DND-41 (cell line): ENCODE results near the gene HMG20B.

Experiments
- ATAC-seq: fragments of 200-7000 bp; cut with Tn5 transposase; 3 replicates; pipeline ENCODE4 v1.9.1; 2021; ENCODE audit warnings: low read depth; ENCODE audit not compliant: insufficient read depth
- DNase-seq: peaks from one replicate; pipeline ENCODE4 v3.0.0-alpha.2; 2020
- H2AFZ ChIP-seq: 2 replicates; pipeline ENCODE4 v1.6.0; 2012; ENCODE audit warnings: low read depth, low read length
- H3K27ac ChIP-seq: 2 replicates; pipeline ENCODE4 v1.5.1; 2012; ENCODE audit warnings: low read length, inconsistent platforms
- H3K27me3 ChIP-seq: fragments of 200-600 bp; sonication (generic); 2 replicates; pipeline ENCODE4 v1.6.0; 2012; ENCODE audit warnings: low read length, mild to moderate bottlenecking, inconsistent platforms; ENCODE audit not compliant: insufficient read depth, poor library complexity
- H3K36me3 ChIP-seq: 2 replicates; pipeline ENCODE4 v1.5.1; 2012; ENCODE audit warnings: low read length, inconsistent platforms; ENCODE audit not compliant: insufficient read depth
- H3K4me1 ChIP-seq: 2 replicates; pipeline ENCODE4 v1.5.1; 2012; ENCODE audit warnings: mild to moderate bottlenecking, low read length; ENCODE audit not compliant: insufficient read depth
- H3K4me2 ChIP-seq: 2 replicates; pipeline ENCODE4 v1.6.0; 2012; ENCODE audit warnings: mild to moderate bottlenecking, moderate library complexity, low read length, inconsistent platforms; ENCODE audit not compliant: insufficient read depth
- H3K4me3 ChIP-seq, 2 experiments: fragments of 200-600 bp in 1 of 2; shearing (Covaris generic) in 1 of 2; 2 replicates each; pipeline ENCODE4 v1.5.1; 2012 to 2016; ENCODE audit warnings: inconsistent platforms in 2 of 2, low read length in 2 of 2, mild to moderate bottlenecking in 2 of 2, low read depth in 1 of 2, moderate library complexity in 1 of 2
- H3K79me2 ChIP-seq: 2 replicates; pipeline ENCODE4 v1.6.0; 2012; ENCODE audit warnings: low read length, inconsistent platforms; ENCODE audit not compliant: insufficient read depth
- H3K9ac ChIP-seq: 2 replicates; pipeline ENCODE4 v1.6.0; 2012; ENCODE audit warnings: low read depth, mild to moderate bottlenecking, inconsistent platforms, low read length, moderate library complexity
- H3K9me3 ChIP-seq: 2 replicates; pipeline ENCODE4 v1.5.1; 2012; ENCODE audit warnings: low read length, moderate library complexity, mild to moderate bottlenecking, inconsistent platforms; ENCODE audit not compliant: insufficient read depth, severe bottlenecking
- H4K20me1 ChIP-seq: 2 replicates; pipeline ENCODE4 v1.6.0; 2012; ENCODE audit warnings: low read length; ENCODE audit not compliant: insufficient read depth
- EZH2 ChIP-seq: IDR thresholded peaks from 3 replicates; pipeline ENCODE4 v1.6.1; 2012; ENCODE audit warnings: borderline replicate concordance, low read depth, mild to moderate bottlenecking, moderate library complexity, low read length, inconsistent platforms; ENCODE audit not compliant: severe bottlenecking
- TF ChIP-seq, protein P1 (sequence below): IDR thresholded peaks from 2 replicates; pipeline ENCODE4 v1.5.1; 2012; ENCODE audit warnings: borderline replicate concordance, low read length, moderate library complexity, mild to moderate bottlenecking; ENCODE audit not compliant: poor library complexity, severe bottlenecking; ENCODE audit errors: extremely low read depth

HMG20B gene

DNA sequence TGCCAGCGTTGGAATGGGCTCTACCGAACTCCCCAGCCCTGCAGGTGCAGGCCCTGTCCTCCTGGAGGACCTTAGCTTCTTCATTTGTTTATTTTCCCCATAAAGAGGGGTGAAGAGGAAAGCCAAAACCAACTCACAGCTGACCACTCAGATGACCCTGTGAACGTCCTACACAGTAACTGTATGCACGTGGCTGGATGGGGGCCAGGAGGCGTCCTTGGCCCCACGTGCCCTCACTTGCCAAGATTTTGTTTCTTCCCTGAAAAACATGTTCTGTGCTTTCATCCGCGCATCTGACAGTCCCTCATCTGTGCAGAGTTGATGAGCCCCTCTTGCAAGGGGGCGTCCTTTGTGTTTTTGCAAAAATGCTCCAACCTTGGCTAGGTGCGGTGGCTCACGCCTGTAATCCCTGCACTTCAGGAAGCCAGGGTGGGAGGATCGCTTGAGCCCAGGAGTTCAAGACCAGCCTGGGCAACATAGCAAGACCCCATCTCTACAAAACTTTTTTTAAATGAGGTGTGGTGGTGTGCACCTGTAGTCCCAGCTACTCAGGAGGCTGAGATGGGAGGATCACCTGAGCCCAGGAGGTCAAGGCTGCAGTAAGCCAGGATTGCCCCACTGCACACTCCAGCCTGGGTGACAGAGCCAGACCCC, 39.1 kb upstream of the HMG20B start:
- no peak overlapping the region for H3K9ac ChIP-seq
- H3K27me3 ChIP-seq: no peaks in the 10 kb centered on the region
- H2AFZ ChIP-seq: no peak overlapping the region
- H3K4me3 ChIP-seq: no peak overlapping the region
- H3K4me2 ChIP-seq: no peak overlapping the region
- H3K4me1 ChIP-seq: no peaks in the 10 kb centered on the region
- no peak for TF ChIP-seq EZH2
- TF ChIP-seq, protein P1, sequence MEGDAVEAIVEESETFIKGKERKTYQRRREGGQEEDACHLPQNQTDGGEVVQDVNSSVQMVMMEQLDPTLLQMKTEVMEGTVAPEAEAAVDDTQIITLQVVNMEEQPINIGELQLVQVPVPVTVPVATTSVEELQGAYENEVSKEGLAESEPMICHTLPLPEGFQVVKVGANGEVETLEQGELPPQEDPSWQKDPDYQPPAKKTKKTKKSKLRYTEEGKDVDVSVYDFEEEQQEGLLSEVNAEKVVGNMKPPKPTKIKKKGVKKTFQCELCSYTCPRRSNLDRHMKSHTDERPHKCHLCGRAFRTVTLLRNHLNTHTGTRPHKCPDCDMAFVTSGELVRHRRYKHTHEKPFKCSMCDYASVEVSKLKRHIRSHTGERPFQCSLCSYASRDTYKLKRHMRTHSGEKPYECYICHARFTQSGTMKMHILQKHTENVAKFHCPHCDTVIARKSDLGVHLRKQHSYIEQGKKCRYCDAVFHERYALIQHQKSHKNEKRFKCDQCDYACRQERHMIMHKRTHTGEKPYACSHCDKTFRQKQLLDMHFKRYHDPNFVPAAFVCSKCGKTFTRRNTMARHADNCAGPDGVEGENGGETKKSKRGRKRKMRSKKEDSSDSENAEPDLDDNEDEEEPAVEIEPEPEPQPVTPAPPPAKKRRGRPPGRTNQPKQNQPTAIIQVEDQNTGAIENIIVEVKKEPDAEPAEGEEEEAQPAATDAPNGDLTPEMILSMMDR: no peak
- peaks cover 81% of the 10 kb centered on the region for H3K36me3 ChIP-seq
- peaks cover 36% of the 10 kb centered on the region for H4K20me1 ChIP-seq
- DNase-seq (no peak), ATAC-seq (no peak)
- H3K9me3 ChIP-seq: no peaks in the 10 kb centered on the region
- no peak overlapping the region for H3K27ac ChIP-seq
- H3K79me2 ChIP-seq: no peaks in the 10 kb centered on the region

DNA sequence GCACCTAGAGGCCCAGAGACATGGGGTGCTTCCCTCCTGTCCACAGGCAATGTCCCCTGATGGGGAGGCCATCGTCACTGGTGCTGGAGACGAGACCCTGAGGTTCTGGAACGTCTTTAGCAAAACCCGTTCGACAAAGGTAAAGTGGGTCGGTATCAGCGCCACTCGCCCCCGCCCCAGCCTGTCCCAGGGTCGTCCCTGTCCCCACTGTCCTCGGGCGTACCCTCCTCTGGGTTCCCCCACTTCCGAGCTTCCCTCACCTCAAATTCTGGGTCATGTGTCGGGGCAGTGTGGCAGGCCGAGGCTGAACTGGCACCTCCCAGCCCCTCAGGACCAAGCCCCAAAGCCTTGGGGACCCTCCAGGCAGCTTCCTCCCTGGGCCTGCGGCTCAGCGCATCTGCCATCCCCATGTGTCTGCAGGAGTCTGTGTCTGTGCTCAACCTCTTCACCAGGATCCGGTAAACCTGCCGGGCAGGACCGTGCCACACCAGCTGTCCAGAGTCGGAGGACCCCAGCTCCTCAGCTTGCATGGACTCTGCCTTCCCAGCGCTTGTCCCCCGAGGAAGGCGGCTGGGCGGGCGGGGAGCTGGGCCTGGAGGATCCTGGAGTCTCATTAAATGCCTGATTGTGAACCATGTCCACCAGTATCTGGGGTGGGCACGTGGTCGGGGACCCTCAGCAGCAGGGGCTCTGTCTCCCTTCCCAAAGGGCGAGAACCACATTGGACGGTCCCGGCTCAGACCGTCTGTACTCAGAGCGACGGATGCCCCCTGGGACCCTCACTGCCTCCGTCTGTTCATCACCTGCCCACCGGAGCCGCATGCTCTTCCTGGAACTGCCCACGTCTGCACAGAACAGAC, 38.1 kb upstream of the HMG20B start:
- Histone ChIP-seq H2AFZ (no peak overlapping the region), H3K27me3 (no peaks in the 10 kb centered on the region), H3K9ac (no peak overlapping the region), H3K4me3 (no peak overlapping the region), H3K79me2 (no peaks in the 10 kb centered on the region), H3K36me3 (peaks cover 85% of the 10 kb centered on the region), H3K4me2 (no peak overlapping the region), H3K27ac (no peak overlapping the region), H4K20me1 (peaks cover 43% of the 10 kb centered on the region), H3K4me1 (no peaks in the 10 kb centered on the region), H3K9me3 (no peaks in the 10 kb centered on the region)
- TF ChIP-seq EZH2: no peak
- TF ChIP-seq, protein P1: no peak
- DNase-seq (no peak), ATAC-seq (no peak)

DNA sequence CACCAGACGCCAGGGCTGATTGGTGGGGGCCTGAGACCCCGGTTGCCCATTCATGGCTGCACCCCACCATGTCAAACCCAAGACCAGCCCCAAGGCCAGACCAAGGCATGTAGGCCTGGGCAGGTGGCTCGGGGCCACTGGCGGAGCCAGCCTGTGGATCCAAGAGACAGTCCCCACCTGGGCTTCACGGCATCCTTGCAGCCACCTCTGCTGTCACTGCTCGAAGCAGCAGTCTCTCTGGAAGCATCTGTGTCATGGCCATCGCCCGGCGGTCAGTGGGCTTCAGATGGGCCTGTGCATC, 37.6 kb upstream of the HMG20B start:
- Histone ChIP-seq H3K27me3 (no peaks in the 10 kb centered on the region), H3K79me2 (no peaks in the 10 kb centered on the region), H3K27ac (no peak overlapping the region), H3K4me2 (no peak overlapping the region), H3K4me1 (no peaks in the 10 kb centered on the region), H3K9ac (no peak overlapping the region), H4K20me1 (peaks cover 43% of the 10 kb centered on the region), H3K4me3 (no peak overlapping the region), H3K36me3 (peaks cover 86% of the 10 kb centered on the region), H2AFZ (no peak overlapping the region), H3K9me3 (no peaks in the 10 kb centered on the region)
- TF ChIP-seq, protein P1: no peak
- TF ChIP-seq EZH2: no peak
- DNase-seq (no peak), ATAC-seq (no peak)
